Natural killer cell (primary cell): ENCODE data around the gene INTS1. TPM values are rescaled to one million over a fixed set of nuclear protein-coding genes. Genes with fewer than 3 reads are reported as not detected.

Experiments
- ATAC-seq, 3 donors: fragments of 150-1000 bp in 2 of 3; fragments of 200-7000 bp in 1 of 3; cut with Tn5 transposase; 1 replicate in 1 of 3; 2 replicates in 2 of 3; pipeline ENCODE4 v1.10.0; 2021; ENCODE audit warnings: mild to moderate bottlenecking in 2 of 3, moderate library complexity in 2 of 3
- DNase-seq, 2 donors: peaks; one replicate each; pipeline versions ENCODE4 v3.0.0 to v3.0.0-alpha.2; 2013 to 2021; ENCODE audit warnings: mixed read lengths in 1 of 2
- H3K27ac ChIP-seq: one replicate; pipeline ENCODE4 v1.5.1; 2013; ENCODE audit warnings: mild to moderate bottlenecking, low read length
- H3K27me3 ChIP-seq: one replicate; pipeline ENCODE4 v1.6.1; 2013; ENCODE audit warnings: low read length; ENCODE audit not compliant: control insufficient read depth, insufficient read depth
- H3K36me3 ChIP-seq: one replicate; pipeline ENCODE4 v1.6.1; 2013; ENCODE audit warnings: low read length; ENCODE audit not compliant: control insufficient read depth, insufficient read depth
- H3K4me1 ChIP-seq: one replicate; pipeline ENCODE4 v1.6.1; 2013; ENCODE audit warnings: low read length; ENCODE audit not compliant: control insufficient read depth, insufficient read depth
- H3K4me3 ChIP-seq: one replicate; pipeline ENCODE4 v1.5.1; 2013; ENCODE audit warnings: low read length
- H3K9me3 ChIP-seq: one replicate; pipeline ENCODE4 v1.6.1; 2013; ENCODE audit warnings: low read length; ENCODE audit not compliant: control insufficient read depth, insufficient read depth
- H3K27ac Mint-ChIP-seq, 2 donors: one replicate each; pipeline ENCODE4 v1.8.0; 2022; ENCODE audit warnings: mild to moderate bottlenecking in 2 of 2, mixed read lengths in 2 of 2, moderate library complexity in 1 of 2
- H3K27me3 Mint-ChIP-seq, 2 donors: one replicate each; pipeline ENCODE4 v1.8.0; 2022; ENCODE audit warnings: low read depth in 2 of 2, mixed read lengths in 2 of 2
- H3K36me3 Mint-ChIP-seq: one replicate; pipeline ENCODE4 v1.8.0; 2022; ENCODE audit warnings: mixed read lengths
- H3K4me1 Mint-ChIP-seq, 2 donors: one replicate each; pipeline ENCODE4 v1.8.0; 2022; ENCODE audit warnings: mixed read lengths in 2 of 2
- H3K4me3 Mint-ChIP-seq: one replicate; pipeline ENCODE4 v1.8.0; 2022; ENCODE audit warnings: mild to moderate bottlenecking, moderate library complexity, mixed read lengths
- H3K9me3 Mint-ChIP-seq, 2 donors: one replicate each; pipeline ENCODE4 v1.8.0; 2022; ENCODE audit warnings: mixed read lengths in 2 of 2
- WGBS: methylation state at CpG from one replicate; pipeline ENCODE4 v1.1.7; 2013; ENCODE audit warnings: missing lambda C conversion rate; ENCODE audit not compliant: insufficient coverage; 5-methylcytosine and 5-hydroxymethylcytosine counted together
- intact Hi-C: fragments of 100-400 bp; cut with micrococcal nuclease; formaldehyde crosslinking; loops from one replicate; pipeline ENCODE4 v1.14.2; 2022
- total RNA-seq, 4 donors: library from RNA; stranded (reverse); fragments of 120-200 nt in 1 of 4; gene quantifications; one replicate each; pipeline versions ENCODE4 v1.2.3 to v1.2.4, GENCODE V29; 2013 to 2022
- TF ChIP-seq, protein P1 (sequence below): fragments of 200-600 bp; IDR thresholded peaks from one replicate; pipeline ENCODE4 v1.8.0; 2022; ENCODE audit warnings: antibody characterized with exemption

Gene INTS1
- total RNA-seq, 3 donors from 2014 or later (not counting 1 experiment from before 2014, with no cell fraction given): 92.7 to 115 (median 111) TPM

DNA sequence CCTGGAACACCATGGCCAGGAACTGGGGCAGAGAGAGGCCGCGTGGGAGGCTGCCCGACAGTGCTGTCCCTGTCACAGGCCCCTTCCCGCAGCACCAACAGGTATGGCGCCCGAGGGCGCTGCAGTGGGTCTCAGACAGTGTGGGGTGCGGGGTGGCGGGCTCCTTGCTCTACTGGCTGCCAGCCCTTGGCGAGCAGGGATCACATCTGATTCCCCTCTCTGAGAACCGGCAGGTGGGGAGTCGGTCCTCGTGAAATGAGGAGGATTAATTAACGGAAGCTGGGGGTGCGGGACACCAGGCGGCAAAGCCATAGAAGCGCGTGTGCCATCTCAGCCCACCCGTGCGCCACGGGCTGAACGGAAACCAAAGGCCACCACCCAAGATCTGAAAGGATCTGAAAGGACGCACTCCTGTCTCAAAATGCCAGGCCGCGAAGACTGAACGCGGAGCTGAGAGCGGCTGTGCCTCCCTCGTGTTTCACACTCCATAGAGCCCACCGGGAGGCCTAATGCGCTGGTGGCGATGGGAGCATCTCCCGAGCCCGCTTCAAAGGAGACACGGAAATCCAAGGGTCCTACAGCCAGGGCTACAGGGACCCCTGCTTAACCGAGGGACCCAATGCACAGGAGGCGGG is 6.8 kb downstream of the INTS1 start:
- WGBS: 95% methylated on average over 37 of the region's 37 CpGs
- no peak overlapping the region for H3K27ac ChIP-seq
- TF ChIP-seq, protein P1, sequence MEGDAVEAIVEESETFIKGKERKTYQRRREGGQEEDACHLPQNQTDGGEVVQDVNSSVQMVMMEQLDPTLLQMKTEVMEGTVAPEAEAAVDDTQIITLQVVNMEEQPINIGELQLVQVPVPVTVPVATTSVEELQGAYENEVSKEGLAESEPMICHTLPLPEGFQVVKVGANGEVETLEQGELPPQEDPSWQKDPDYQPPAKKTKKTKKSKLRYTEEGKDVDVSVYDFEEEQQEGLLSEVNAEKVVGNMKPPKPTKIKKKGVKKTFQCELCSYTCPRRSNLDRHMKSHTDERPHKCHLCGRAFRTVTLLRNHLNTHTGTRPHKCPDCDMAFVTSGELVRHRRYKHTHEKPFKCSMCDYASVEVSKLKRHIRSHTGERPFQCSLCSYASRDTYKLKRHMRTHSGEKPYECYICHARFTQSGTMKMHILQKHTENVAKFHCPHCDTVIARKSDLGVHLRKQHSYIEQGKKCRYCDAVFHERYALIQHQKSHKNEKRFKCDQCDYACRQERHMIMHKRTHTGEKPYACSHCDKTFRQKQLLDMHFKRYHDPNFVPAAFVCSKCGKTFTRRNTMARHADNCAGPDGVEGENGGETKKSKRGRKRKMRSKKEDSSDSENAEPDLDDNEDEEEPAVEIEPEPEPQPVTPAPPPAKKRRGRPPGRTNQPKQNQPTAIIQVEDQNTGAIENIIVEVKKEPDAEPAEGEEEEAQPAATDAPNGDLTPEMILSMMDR: no peak
- H3K9me3 Mint-ChIP-seq: no peaks in the 10 kb centered on the region
- no peaks in the 10 kb centered on the region for H3K36me3 Mint-ChIP-seq
- no peak overlapping the region for H3K4me3 Mint-ChIP-seq
- no peaks in the 10 kb centered on the region for H3K27me3 ChIP-seq
- H3K27me3 Mint-ChIP-seq: no peaks in the 10 kb centered on the region
- no peak overlapping the region for H3K27ac Mint-ChIP-seq
- no peak for DNase-seq
- H3K4me1 Mint-ChIP-seq: peaks cover 15 to 18% of the 10 kb centered on the region in 2 donors
- H3K36me3 ChIP-seq: peaks cover 27% of the 10 kb centered on the region
- no peak for ATAC-seq
- no peaks in the 10 kb centered on the region for H3K9me3 ChIP-seq
- intact Hi-C loops: no loop called here
- H3K4me3 ChIP-seq: no peak overlapping the region
- peaks cover 4% of the 10 kb centered on the region for H3K4me1 ChIP-seq

DNA sequence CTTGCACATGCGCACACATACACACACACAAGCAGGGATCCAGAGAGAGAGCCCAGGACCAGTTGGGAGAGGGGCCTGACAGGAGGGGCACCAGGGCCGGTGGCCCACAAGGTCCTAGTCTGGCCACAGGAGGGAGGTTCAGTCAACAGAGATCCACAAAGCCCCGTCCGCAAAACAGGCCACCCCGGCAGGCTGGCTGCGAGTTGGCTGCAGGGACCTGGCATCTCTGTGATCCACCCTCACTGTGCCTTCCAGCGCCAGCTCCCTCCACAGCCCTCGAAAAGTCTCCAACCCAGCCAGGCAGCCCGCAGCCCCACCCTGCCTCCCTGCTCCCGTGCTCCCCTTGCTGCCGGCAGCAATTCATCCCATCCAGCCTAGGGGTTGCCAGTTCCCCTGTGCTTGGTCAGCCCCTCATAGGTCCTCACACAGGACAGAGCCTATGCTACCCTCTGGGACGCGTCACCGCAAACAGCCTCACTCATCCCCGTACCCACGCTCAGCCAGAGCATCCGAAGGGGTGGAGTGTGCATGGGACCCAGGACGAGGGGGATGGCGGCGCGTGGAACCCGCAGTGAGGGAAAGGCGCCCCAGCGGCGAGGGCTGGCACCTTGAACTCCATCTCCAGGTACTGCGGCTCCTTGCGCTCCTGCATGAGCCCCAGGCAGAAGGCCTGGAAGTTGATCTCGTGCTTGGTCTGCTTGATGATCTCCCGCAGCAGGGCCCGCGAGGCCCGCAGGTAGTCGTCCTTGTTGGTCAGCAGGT is 7.5 kb downstream of the INTS1 start:
- 96% methylated on average over 33 of the region's 33 CpGs for WGBS
- peaks cover 8 to 11% of the 10 kb centered on the region in 2 donors for H3K4me1 Mint-ChIP-seq
- no peak overlapping the region for H3K27ac Mint-ChIP-seq
- Histone ChIP-seq H3K36me3 (peaks cover 31% of the 10 kb centered on the region), H3K9me3 (no peaks in the 10 kb centered on the region), H3K27me3 (no peaks in the 10 kb centered on the region), H3K27ac (no peak overlapping the region), H3K4me3 (no peak overlapping the region), H3K4me1 (no peaks in the 10 kb centered on the region)
- H3K9me3 Mint-ChIP-seq: no peaks in the 10 kb centered on the region
- H3K4me3 Mint-ChIP-seq: no peak overlapping the region
- no peak for ATAC-seq
- H3K36me3 Mint-ChIP-seq: no peaks in the 10 kb centered on the region
- no peak for DNase-seq
- intact Hi-C loops: no loop called here
- TF ChIP-seq, protein P1: no peak
- H3K27me3 Mint-ChIP-seq: no peaks in the 10 kb centered on the region

DNA sequence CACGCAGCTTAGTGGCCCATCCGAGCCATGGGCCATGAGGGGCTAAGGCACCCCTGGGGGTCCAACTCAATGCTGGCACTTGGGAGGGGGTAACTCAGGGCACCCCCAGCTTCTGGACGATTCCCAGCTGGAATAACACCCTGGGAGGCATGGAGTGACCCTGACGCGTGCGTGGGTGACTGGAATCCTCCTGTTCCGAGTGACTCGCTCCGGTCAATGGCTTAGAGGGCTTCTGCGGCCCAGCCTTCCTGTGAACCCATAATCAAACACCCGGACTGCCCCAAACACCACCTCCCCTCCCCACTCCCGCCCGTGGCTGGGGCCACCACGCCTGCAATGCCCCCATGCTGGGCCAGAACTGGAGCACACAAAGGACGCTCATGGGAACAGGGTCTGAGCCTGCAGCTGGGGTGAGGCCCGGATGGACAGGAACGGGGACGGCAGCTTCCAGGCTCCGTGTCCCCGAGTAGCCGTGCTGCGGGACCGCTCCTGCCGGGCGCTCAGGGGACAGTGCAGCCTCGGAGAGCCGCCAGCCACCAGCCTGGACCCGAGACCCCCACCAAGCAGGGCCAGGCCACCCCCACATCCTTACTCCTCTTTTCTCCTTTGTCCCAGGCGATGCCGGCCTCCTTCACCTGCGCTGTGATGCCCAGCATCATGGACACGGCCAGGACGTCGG is 8.5 kb downstream of the INTS1 start:
- WGBS: 94% methylated on average over 34 of the region's 34 CpGs
- Mint-ChIP-seq H3K27ac (no peak overlapping the region), H3K36me3 (no peaks in the 10 kb centered on the region), H3K27me3 (no peaks in the 10 kb centered on the region), H3K4me1 (peaks cover 6% of the 10 kb centered on the region in 2 donors), H3K9me3 (no peaks in the 10 kb centered on the region), H3K4me3 (no peak overlapping the region)
- TF ChIP-seq, protein P1: no peak
- Histone ChIP-seq H3K4me3 (no peak overlapping the region), H3K27me3 (no peaks in the 10 kb centered on the region), H3K27ac (no peak overlapping the region), H3K4me1 (no peaks in the 10 kb centered on the region), H3K36me3 (peaks cover 35% of the 10 kb centered on the region), H3K9me3 (no peaks in the 10 kb centered on the region)
- intact Hi-C loops: no loop called here
- DNase-seq (no peak), ATAC-seq (no peak)
